ENCODE data around the gene GATA2. TPM values are rescaled to one million over a fixed set of nuclear protein-coding genes. Genes with fewer than 3 reads are reported as not detected.
A peak's percentile ranks its signal among the peaks of the same experiment; 100 is the strongest.

Gene GATA2
- polyA plus RNA-seq, 1 donor: 1.9 TPM

GRCh38 chr3:128488636-128488990, 4.4 kb downstream of the GATA2 start:
- no CpG with 5 or more reads among the region's 21 CpGs for WGBS (ENCODE audit: insufficient coverage, low lambda C conversion rate)
- no peak for DNase-seq
- H3K9me3 ChIP-seq (ENCODE audit: control insufficient read depth, low read depth, low read length): peaks cover 22% of the 10 kb centered on the region
- peaks cover 100% of the 10 kb centered on the region for H3K27me3 ChIP-seq (ENCODE audit: control insufficient read depth, insufficient read depth, low read length)
- H3K27ac ChIP-seq (ENCODE audit: low read length): no peak overlapping the region
- peaks cover 14% of the 10 kb centered on the region for H3K4me1 ChIP-seq (ENCODE audit: control insufficient read depth, insufficient read depth, low read length)
- H3K4me3 ChIP-seq (ENCODE audit: low read length): no peak overlapping the region
- no peaks in the 10 kb centered on the region for H3K36me3 ChIP-seq (ENCODE audit: control insufficient read depth, insufficient read depth, low read length)

GRCh38 chr3:128487813-128488635, 5.0 kb downstream of the GATA2 start:
- peak in 1 of 2 donors; percentile 59 for DNase-seq
- peaks cover 22% of the 10 kb centered on the region for H3K9me3 ChIP-seq (ENCODE audit: control insufficient read depth, low read depth, low read length)
- WGBS (ENCODE audit: insufficient coverage, low lambda C conversion rate): no CpG with 5 or more reads among the region's 68 CpGs
- no peaks in the 10 kb centered on the region for H3K36me3 ChIP-seq (ENCODE audit: control insufficient read depth, insufficient read depth, low read length)
- H3K4me1 ChIP-seq (ENCODE audit: control insufficient read depth, insufficient read depth, low read length): peaks cover 14% of the 10 kb centered on the region
- H3K27ac ChIP-seq (ENCODE audit: low read length): no peak overlapping the region
- peak overlapping the region; percentile 30 for H3K4me3 ChIP-seq (ENCODE audit: low read length)
- H3K27me3 ChIP-seq (ENCODE audit: control insufficient read depth, insufficient read depth, low read length): peaks cover 100% of the 10 kb centered on the region

- Histone ChIP-seq H3K4me1 (ENCODE audit: control insufficient read depth, insufficient read depth, low read length) (peaks cover 14% of the 10 kb centered on the region), H3K4me3 (ENCODE audit: low read length) (peak overlapping the region; percentile 30), H3K27ac (ENCODE audit: low read length) (no peak overlapping the region), H3K36me3 (ENCODE audit: control insufficient read depth, insufficient read depth, low read length) (no peaks in the 10 kb centered on the region), H3K27me3 (ENCODE audit: control insufficient read depth, insufficient read depth, low read length) (peaks cover 100% of the 10 kb centered on the region), H3K9me3 (ENCODE audit: control insufficient read depth, low read depth, low read length) (peaks cover 22% of the 10 kb centered on the region)
- no peak for DNase-seq
- no CpG with 5 or more reads among the region's 18 CpGs for WGBS (ENCODE audit: insufficient coverage, low lambda C conversion rate)
Measured at GRCh38 chr3:128487538-128487812, 5.5 kb downstream of the GATA2 start.

- DNase-seq: peak in 1 of 2 donors; percentile 49
- Histone ChIP-seq H3K9me3 (ENCODE audit: control insufficient read depth, low read depth, low read length) (peaks cover 22% of the 10 kb centered on the region), H3K4me1 (ENCODE audit: control insufficient read depth, insufficient read depth, low read length) (peaks cover 14% of the 10 kb centered on the region), H3K27me3 (ENCODE audit: control insufficient read depth, insufficient read depth, low read length) (peaks cover 100% of the 10 kb centered on the region), H3K4me3 (ENCODE audit: low read length) (peak overlapping the region; percentile 30), H3K36me3 (ENCODE audit: control insufficient read depth, insufficient read depth, low read length) (no peaks in the 10 kb centered on the region), H3K27ac (ENCODE audit: low read length) (no peak overlapping the region)
- no CpG with 5 or more reads among the region's 75 CpGs for WGBS (ENCODE audit: insufficient coverage, low lambda C conversion rate)
Measured at GRCh38 chr3:128486681-128487537, 6.1 kb downstream of the GATA2 start.

- Histone ChIP-seq H3K9me3 (ENCODE audit: control insufficient read depth, low read depth, low read length) (peaks cover 22% of the 10 kb centered on the region), H3K27me3 (ENCODE audit: control insufficient read depth, insufficient read depth, low read length) (peaks cover 100% of the 10 kb centered on the region), H3K4me1 (ENCODE audit: control insufficient read depth, insufficient read depth, low read length) (peaks cover 14% of the 10 kb centered on the region), H3K36me3 (ENCODE audit: control insufficient read depth, insufficient read depth, low read length) (no peaks in the 10 kb centered on the region), H3K4me3 (ENCODE audit: low read length) (no peak overlapping the region), H3K27ac (ENCODE audit: low read length) (no peak overlapping the region)
- DNase-seq: no peak
- WGBS (ENCODE audit: insufficient coverage, low lambda C conversion rate): no CpG with 5 or more reads among the region's 14 CpGs
Measured at GRCh38 chr3:128486205-128486628, 6.8 kb downstream of the GATA2 start.

- DNase-seq: no peak
- H3K27me3 ChIP-seq (ENCODE audit: control insufficient read depth, insufficient read depth, low read length): peaks cover 100% of the 10 kb centered on the region
- H3K36me3 ChIP-seq (ENCODE audit: control insufficient read depth, insufficient read depth, low read length): no peaks in the 10 kb centered on the region
- peaks cover 14% of the 10 kb centered on the region for H3K4me1 ChIP-seq (ENCODE audit: control insufficient read depth, insufficient read depth, low read length)
- H3K4me3 ChIP-seq (ENCODE audit: low read length): no peak overlapping the region
- H3K9me3 ChIP-seq (ENCODE audit: control insufficient read depth, low read depth, low read length): peaks cover 22% of the 10 kb centered on the region
- no CpG with 5 or more reads among the region's 29 CpGs for WGBS (ENCODE audit: insufficient coverage, low lambda C conversion rate)
- no peak overlapping the region for H3K27ac ChIP-seq (ENCODE audit: low read length)
Measured at GRCh38 chr3:128485282-128486204, 7.5 kb downstream of the GATA2 start.

GRCh38 chr3:128484404-128485281, 8.4 kb downstream of the GATA2 start:
- DNase-seq: no peak
- Histone ChIP-seq H3K36me3 (ENCODE audit: control insufficient read depth, insufficient read depth, low read length) (no peaks in the 10 kb centered on the region), H3K9me3 (ENCODE audit: control insufficient read depth, low read depth, low read length) (peaks cover 17% of the 10 kb centered on the region), H3K27ac (ENCODE audit: low read length) (no peak overlapping the region), H3K27me3 (ENCODE audit: control insufficient read depth, insufficient read depth, low read length) (peaks cover 100% of the 10 kb centered on the region), H3K4me1 (ENCODE audit: control insufficient read depth, insufficient read depth, low read length) (peaks cover 8% of the 10 kb centered on the region), H3K4me3 (ENCODE audit: low read length) (no peak overlapping the region)
- no CpG with 5 or more reads among the region's 16 CpGs for WGBS (ENCODE audit: insufficient coverage, low lambda C conversion rate)

GRCh38 chr3:128483657-128484403, 9.2 kb downstream of the GATA2 start:
- Histone ChIP-seq H3K4me1 (ENCODE audit: control insufficient read depth, insufficient read depth, low read length) (peaks cover 6% of the 10 kb centered on the region), H3K27ac (ENCODE audit: low read length) (no peak overlapping the region), H3K4me3 (ENCODE audit: low read length) (no peak overlapping the region), H3K27me3 (ENCODE audit: control insufficient read depth, insufficient read depth, low read length) (peaks cover 100% of the 10 kb centered on the region), H3K36me3 (ENCODE audit: control insufficient read depth, insufficient read depth, low read length) (no peaks in the 10 kb centered on the region), H3K9me3 (ENCODE audit: control insufficient read depth, low read depth, low read length) (peaks cover 17% of the 10 kb centered on the region)
- DNase-seq: peak in 1 of 2 donors; percentile 37
- WGBS (ENCODE audit: insufficient coverage, low lambda C conversion rate): no CpG with 5 or more reads among the region's 26 CpGs

All from large intestine (tissue), 3 donors.